ENCODE data around the gene CDR2L.
"Not testable (repeated sequence)": the region's sequence is repeated elsewhere in the genome, so short reads cannot be mapped to it uniquely, and the experiment has no call there.

The CDR2L gene

DNA sequence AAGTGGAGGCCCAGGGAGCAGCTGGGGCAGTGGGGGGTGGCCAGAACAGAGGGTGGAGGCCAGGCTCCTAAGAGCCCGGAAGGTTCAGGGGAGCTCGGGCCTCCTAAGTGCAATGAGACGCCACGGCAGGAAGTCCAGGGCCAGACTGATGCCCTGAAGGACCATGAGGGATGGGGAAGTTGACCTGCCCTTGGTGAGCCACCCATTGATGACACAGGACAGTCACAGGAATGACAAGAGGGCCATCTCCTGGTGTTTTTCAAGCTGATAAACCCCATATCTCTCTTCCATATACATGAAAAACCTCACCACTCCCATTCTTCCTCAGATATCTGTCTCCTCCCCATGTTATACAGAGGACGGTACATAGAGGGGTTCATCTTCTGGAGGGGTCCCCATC lies 19.2 kb downstream of the CDR2L start:
- DNase-seq (ENCODE audit: low read depth, low spot score): no peak

DNA sequence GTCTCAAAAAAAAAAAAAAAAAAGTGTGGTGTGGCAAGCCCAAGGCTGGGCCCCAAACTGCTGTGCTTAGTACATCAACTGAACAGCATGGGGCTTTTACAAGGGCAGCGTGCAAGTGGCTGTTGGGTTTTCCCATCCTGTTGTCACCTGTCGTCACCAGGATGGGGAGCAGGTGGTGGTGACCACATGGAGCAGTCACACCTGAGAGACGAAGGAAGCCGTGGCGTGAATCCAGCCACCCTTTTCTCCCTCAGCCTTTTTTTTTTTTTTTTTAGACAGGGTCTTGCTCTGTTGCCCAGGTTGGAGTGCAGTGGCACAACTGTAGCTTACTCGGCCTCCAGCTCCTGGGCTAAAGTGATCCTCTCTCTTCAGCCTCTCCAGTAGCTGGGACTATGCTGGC lies 20.9 kb downstream of the CDR2L start:
- DNase-seq (ENCODE audit: low read depth, low spot score): no peak
- H3K27ac ChIP-seq: no peak overlapping the region

More for the DNA sequence above, 19.2 kb downstream of the CDR2L start:
- H3K27ac ChIP-seq: no peak overlapping the region

DNA sequence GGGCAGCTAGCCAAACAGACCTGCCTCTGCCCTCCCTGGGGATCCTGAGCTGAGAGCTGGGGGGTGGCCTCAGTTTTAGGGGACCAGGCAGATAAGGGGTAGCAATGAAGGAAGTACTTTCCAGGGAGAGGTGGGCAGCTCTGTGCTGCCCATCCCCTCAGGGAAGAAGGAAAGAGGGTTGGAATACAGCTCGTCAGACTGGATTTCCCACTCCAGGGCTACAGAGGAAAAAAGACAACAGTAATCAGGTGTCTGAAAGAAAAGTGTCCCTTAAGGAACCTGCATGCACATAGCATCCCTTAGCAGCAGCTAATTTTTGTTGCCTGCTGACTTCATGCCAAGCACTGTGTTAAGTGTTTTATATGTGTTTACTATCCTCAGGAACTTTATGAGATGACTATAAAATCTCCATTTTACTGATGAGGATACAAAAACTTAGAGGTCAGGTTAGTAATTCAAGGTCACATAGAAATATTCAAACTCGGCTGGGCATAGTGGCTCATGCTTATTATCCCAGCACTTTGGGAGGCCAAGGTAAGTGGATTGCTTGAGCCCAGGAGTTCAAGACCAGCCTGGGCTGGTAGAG lies 21.8 kb downstream of the CDR2L start:
- H3K27ac ChIP-seq: no peak overlapping the region
- no peak for DNase-seq (ENCODE audit: low read depth, low spot score)

DNA sequence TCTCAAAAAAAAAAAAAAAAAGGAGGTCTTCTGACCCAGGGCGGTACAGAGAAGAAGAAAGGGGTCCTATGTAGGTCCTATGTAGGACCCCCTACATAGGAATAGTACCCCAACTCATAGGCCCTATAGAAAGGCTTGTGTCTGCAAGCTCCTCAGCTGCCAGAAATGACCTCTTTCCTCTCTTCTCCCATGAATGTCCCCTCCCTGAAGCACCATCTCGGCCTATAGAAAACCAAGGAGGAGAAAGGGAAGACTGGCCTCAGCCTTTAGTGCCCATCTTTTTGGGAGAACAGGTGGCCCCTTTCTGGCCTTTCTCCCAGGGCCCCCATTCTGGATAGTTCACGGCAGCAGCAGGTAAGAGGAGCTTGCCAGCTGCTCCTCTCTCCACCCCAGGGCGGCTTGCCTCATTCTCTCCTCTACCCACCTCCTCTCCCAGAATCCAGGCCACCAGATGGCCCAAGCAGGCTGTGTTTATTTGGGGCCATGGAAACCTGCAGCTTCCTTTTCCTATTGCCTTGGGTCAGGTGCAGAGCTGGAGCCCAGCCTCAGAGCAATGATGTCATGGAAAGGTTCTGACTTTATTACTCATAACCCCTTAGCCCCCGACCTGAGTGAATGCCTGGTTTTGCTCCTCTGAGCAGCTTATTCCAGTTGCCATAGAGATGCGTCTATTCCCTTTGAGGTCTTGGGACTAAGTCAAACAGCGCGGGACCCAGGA lies 23.4 kb downstream of the CDR2L start:
- DNase-seq (ENCODE audit: low read depth, low spot score): no peak

DNA sequence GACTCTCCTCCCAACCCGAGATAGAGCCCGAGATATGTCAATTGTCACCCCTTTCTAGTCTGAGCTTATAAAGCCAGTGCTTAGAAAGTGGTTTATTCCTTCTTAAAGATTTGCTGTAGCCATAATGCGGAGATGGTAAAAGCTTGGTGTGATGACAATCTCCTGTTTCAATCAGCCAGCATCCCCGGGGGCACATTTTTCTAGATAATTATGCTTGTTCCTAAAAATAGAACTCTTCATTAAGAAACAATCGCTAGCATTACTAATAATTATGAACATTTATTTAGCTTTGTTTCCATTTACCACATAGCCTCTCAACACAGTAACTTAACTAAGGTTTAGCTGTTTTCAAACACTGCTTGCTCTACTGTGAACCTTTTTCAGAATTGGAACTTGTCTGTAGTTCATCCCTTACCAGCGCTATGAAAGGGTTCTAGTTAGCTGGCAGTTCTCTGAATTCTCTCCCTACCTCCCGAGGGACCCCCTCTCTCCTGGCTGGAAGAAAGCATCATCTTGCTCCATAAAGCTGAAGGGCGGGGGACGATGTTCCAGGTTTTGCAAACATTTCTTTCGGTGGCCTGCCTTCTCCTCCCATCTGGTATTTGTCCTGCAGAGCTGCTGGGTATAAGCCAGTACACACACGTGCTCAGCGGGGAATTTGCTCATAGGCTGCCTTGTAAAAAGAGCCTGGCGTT lies 24.1 kb downstream of the CDR2L start:
- H3K27ac ChIP-seq: peak overlapping the region; percentile 68
- no peak for DNase-seq (ENCODE audit: low read depth, low spot score)

More for the DNA sequence above, 23.4 kb downstream of the CDR2L start:
- H3K27ac ChIP-seq: no peak overlapping the region

DNA sequence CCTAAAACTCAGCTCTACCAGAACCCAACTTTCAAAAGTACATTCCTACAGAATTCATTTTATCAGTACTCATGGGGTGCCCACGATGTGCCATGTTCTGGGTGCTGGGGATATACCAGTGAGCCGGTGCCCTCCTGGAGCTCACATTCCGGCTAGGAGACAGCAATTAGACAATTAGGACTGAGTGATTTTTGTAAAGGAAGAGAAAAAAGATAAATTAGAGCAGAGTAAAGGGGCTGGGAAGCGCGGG lies 24.6 kb downstream of the CDR2L start:
- peak overlapping the region; percentile 68 for H3K27ac ChIP-seq
- no peak for DNase-seq (ENCODE audit: low read depth, low spot score)

DNA sequence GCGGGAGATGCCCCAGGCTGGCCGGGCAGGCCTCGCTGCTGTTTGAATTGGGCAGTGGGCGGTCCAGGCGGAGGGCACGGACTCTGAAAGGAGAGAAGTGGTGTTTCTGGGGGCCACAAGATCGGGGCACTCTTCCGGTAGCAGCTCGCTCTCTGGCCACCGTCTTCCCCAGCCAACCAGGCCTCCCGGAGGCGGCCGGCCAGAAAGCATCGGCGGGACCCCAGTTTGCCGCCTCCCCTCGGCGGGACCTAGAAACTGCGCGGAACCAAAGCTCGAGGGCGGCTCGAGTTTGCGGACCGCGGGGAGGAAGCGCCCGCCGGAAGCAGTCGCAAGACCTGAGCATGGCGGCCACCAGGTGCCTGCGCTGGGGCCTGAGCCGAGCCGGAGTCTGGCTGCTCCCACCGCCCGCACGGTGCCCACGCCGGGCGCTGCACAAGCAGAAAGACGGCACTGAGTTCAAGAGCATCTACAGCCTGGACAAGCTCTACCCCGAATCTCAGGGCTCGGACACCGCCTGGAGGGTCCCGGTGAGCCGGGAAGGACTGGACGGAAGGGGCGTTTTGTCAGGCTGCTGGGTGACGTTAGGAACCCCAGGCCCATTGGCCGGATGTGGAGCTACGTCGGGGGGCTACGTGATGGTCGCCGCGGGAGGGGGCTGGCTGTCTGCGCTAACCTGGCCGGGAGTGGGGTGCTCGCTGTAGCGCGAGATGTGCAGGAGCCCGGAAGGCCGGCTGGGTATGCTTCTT lies 25.1 kb downstream of the CDR2L start, which contains the start of gene MRPL58:
MRPL58 (plus strand) TSS at position 325 of the 746 bp plus-strand sequence; CDS start at position 342, 17 bp downstream.
- DNase-seq (ENCODE audit: low read depth, low spot score): no peak
- H3K27ac ChIP-seq: peak within 1 kb of the TSS; percentile 68

DNA sequence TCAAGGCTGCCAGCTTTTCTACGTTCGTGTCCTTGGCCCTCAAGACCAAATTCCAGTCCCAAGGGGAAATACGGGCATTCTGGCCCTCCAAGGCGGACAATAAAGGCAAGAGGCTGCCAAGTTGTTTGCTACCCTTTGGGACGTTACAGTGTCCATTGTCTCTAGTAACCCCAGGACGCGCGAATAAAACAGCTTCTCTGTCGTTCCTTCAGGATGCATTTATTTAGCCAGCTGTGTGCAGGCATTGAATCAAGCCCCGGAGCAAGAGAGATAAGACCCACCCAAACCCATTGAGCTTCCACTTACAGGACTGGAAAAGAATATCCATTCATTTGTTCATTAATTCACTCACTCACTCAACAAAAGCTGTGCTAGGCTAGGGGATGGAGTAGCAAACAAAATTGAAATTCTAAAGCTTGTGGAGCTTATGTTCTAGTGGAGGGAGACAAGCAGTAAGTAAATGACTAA lies 25.7 kb downstream of the CDR2L start:
- no peak for DNase-seq (ENCODE audit: low read depth, low spot score)
- peak overlapping the region; percentile 68 for H3K27ac ChIP-seq

DNA sequence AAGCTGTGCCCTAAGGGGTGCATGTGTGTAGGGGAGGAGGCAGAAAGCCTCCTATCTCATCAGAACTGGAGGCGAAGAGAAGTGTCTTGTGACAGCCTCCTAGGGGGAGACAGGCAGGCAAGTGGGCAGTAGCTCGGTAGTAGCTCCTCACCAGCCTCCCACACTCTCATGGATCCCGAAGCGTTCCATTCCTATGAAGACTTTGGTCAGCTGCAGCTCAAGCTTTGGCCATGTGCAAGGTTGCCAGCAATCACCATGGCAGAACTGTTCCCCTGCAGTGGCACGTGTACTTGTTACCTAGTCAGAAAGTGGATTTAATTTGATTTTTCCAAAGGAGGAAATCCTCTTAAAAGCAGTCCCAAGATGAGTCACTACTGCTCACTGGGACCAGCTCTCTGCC lies 31.7 kb downstream of the CDR2L start:
- H3K27ac ChIP-seq: no peak overlapping the region

DNA sequence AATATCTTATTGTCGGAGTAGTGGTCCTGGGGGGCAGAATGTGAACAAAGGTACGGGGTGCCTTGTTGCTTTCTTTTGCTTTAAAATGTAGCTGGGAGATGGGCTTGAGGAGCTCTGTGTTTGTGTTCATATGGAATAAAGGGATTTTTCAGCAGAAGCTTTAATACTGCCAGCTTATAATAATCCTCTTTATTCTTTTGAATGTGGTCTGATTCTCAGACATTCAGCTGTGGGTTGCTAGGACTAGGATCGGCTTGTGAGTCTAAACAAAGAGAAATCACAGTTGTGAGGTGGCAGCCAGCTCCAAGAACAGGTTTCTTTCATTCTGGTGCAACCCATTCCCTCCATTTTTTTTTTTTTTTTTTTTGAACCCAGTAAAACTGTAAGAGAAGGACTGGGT lies 32.3 kb downstream of the CDR2L start:
- no peak for DNase-seq (ENCODE audit: low read depth, low spot score)
- no peak overlapping the region for H3K27ac ChIP-seq

More for the DNA sequence above, 31.7 kb downstream of the CDR2L start:
- DNase-seq (ENCODE audit: low read depth, low spot score): no peak

DNA sequence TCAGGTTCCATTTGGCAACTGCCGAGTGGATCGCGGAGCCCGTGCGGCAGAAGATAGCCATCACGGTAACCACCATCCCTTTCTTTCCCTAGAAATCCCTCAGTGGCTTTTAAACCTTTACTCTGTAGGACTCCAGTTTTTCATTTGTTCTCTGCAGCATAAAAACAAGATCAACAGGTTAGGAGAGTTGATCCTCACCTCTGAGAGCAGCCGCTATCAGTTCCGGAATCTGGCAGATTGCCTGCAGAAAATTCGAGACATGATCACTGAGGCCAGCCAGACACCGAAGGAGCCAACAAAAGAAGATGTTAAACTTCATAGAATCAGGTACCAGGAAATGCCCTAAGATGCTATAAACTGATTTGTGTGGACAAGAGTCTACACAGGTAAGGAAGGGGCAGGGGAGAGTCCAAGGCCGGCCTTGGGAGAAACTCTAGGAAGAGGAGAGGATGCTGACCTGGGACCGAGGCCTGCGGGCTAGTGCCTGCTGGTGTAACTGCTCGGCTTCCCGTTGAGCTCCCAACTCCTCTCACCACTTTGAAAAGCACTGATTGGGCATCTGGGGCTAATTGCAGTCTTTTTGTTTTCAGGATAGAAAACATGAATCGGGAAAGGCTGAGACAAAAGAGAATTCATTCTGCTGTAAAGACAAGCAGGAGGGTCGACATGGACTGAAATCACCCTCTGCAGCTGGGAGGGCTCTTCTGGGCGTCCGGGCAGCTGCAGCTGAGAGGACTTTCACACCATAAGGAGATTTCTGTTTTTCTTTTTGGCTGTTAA lies 33.1 kb downstream of the CDR2L start:
- no peak overlapping the region for H3K27ac ChIP-seq
- no peak for DNase-seq (ENCODE audit: low read depth, low spot score)

DNA sequence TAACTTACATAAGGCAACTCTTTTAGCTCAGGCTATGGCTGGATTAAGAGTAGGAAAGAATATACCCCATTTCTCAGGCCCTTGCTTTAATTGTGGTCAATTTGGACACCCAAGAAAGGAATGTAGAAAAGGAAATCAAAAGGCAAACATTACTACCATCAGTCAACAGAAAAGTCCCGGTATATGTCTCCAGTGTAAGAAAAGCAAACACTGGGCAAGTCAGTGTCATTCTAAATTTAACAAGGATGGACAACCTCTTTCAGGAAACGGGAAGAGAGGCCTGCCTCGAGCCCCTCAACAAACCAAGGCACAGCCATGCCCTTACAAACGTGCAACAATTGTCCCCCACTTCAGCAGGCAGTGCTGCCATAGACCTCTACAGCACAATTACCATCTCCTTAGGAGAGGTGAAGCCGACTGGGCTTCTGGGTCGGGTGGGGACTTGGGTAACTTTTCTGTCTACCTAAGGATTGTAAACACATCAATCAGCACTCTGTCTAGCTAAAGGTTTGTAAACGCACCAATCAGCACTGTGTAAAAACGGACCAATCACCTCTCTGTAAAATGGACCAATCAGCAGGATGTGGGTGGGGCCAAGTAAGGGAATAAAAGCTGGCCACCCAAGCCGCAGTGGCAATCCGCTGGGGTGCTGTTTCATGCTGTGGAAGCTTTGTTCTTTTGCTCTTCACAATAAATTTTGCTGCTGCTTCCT lies 37.4 kb downstream of the CDR2L start:
- DNase-seq (ENCODE audit: low read depth, low spot score): no peak
- no peak overlapping the region for H3K27ac ChIP-seq

DNA sequence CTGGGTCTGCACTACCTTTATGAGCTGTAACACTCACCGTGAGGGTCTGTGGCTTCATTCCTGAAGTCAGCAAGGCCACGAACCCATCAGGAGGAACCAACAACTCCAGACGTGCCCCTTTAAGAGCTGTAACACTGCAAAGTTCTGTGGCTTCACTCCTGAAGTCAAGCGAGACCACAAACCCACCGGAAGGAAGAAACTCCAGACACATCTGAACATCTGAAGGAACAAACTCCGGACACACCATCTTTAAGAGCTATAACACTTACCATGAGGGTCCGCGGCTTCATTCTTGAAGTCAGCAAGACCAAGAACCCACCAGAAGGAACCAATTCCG lies 37.9 kb downstream of the CDR2L start:
- not testable (repeated sequence) for DNase-seq (ENCODE audit: low read depth, low spot score); H3K27ac ChIP-seq

DNA sequence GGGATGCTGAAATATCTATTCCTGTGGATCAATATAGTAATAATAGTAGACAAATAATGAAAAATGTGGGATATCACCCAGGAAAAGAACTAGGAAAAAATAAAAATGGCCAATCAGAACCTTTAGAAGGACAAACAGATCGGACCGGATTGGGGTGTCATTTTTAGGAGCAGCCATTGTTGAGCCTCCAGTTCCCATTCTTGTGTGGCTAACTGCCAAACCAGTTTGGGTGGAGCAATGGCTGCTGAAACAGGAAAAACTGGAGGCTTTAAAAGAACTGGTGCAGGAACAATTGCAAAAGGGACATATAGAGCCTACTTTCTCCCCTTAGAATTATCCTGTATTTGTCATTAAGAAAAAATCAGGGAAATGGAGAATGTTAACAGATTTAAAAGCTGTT lies 39.2 kb downstream of the CDR2L start:
- not testable (repeated sequence) for H3K27ac ChIP-seq; DNase-seq (ENCODE audit: low read depth, low spot score)

DNA sequence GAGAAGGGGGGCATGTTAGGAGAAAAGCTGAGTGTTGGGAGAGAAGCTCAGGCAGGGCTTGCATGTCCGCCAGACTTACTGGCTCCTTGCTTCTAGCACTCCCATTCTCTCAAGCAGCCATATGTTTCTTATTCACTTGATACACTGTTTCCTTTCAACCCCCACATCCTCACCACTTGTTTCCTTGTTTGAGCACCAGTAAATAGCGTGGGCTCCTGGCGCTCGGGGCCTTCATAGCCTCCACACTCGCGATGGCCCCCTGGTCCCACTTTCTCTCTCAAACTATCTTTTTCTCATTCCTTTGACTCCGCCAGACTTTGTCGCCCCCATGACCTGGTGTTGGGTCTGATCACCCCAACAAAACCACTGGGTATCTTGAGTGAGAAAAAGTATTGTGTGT lies 42.7 kb downstream of the CDR2L start:
- H3K27ac ChIP-seq: no peak overlapping the region
- DNase-seq (ENCODE audit: low read depth, low spot score): no peak

DNA sequence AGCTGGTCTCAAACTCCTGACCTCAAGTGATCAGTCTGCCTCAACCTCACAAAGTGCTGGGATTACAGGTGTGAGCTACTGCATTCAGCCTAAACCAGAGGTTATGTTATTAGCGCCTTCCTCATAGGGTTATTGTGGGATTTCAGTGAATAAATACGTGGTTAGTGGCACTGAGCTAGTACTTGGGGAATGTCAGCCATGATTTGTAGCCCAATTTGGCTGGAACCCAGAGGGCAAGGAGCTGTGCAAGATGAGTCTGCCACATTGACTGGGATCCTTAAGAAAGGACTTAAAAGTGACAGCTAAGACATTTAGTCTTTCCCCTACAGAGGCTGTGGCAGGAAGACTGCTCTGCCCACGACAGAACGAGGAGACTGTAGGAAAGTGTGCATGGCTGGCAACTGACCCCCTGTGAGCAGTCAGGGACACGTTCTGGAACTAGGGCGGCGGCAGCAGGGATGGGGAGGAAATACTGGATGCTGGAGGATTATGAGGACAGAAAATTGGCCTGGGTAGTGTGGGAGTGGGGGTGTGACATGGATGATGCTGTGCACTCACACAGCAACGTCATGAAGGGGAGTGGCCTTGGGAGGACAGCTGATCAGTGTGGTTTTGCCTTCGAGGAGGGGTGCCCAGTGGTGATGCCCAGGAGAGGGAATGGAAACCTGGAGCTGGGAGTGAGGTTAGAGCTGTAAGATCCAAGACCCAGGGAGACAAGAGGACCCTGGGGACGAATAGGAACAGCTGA lies 44.7 kb downstream of the CDR2L start:
- peak overlapping the region; percentile 26 for H3K27ac ChIP-seq
- DNase-seq (ENCODE audit: low read depth, low spot score): no peak

DNA sequence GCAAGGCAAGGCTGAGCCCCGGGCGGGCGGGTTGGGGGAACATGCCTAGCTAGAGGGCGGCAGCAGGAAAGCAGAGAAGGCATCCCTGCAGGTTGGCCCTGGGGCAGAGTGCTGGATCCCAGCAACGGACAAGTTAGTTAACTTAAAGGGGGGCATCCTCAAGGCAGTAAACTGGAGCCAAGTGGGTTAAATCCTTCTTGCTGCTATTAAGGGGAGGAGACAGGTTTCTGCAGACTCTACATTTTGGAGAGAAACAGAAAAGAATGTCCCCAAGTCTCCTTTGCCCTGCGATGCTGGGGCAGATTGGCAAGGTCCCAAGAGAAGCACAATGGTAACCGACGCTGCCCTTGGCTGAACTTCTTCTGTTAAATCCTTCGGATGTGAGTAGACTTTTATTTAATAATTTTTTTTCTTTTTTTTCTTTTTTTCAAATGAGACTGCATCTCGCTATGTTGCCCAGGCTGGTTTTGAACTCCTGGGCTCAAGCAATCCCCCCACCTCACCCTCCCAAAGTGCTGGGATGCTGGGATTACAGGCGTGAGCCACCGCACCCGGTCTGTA lies 45.4 kb downstream of the CDR2L start:
- DNase-seq (ENCODE audit: low read depth, low spot score): no peak

DNA sequence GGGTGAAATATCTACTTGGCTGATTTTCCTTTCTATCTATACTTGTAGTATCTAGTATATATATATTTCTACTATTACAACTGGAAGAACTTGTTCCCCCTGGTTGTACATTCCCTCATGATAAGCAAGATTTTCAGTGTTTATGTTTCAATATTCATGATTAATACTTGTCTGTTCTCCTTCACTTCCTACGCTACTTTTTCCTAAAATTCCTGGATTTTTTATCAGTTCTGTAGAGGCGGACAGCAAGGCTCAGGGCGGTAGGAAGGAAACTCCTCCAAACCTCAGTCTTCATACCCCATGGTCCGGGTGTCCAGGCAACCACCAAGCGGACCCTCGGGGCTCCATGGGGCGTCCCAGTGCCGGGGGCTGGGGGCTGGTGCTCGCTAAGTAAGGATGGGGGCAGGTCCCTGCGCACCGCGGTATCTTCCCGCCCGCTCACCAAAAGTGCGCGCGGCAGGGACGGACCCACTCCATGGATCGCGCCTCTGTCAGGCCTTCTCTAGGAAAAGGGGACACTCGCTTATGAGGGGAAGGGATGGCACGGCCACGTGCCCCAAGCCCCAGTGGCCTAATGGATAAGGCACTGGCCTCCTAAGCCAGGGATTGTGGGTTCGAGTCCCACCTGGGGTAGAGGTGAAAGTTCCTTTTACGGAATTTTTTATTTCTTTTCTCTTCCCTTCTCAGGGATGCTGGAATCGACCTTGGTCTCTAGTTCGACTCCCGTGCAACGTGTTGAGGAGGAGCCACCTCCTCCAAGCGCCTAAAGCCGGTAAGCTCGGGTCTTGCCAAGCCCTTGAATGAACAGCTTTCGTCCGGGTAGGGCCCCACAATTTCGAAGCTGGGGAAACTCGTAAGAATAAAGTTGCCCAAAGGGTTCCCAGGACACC lies 46.2 kb downstream of the CDR2L start:
- H3K27ac ChIP-seq: peak overlapping the region; percentile 88

More for the DNA sequence above, 45.4 kb downstream of the CDR2L start:
- H3K27ac ChIP-seq: no peak overlapping the region

More for the DNA sequence above, 46.2 kb downstream of the CDR2L start:
- DNase-seq (ENCODE audit: low read depth, low spot score): no peak

Data from epithelial cell of prostate (primary cell).